HEK293 (cell line): ENCODE results near the gene TRIM9.
"Not testable (repeated sequence)": the region's sequence is repeated elsewhere in the genome, so short reads cannot be mapped to it uniquely, and the experiment has no call there.

Experiments
- CTCF ChIA-PET: fragments of 350-600 bp; formaldehyde crosslinking; extraction: SDS; loops from one replicate; lab custom pipeline; 2021; ENCODE audit warnings: antibody characterized with exemption; lab: Yijun Ruan, JAX
- POLR2A ChIA-PET: fragments of 300-600 bp; formaldehyde crosslinking; extraction: SDS; loops from one replicate; lab custom pipeline; 2020; ENCODE audit warnings: antibody characterized with exemption, inconsistent platforms; lab: Yijun Ruan, JAX
- H3K27ac ChIP-seq: fragments of 200-500 bp; sonication (Bioruptor generic); 2 replicates; pipeline ENCODE4 v1.5.1; 2014; ENCODE audit warnings: low read depth, low read length, control low read depth, inconsistent platforms; ENCODE audit errors: extremely low read depth
- H3K36me3 ChIP-seq, 2 experiments: fragments of 200-500 bp in 1 of 2; sonication (Bioruptor generic) in 1 of 2; 1 replicate in 1 of 2; 2 replicates in 1 of 2; pipeline ENCODE4 v1.5.1; 2014 to 2017; ENCODE audit warnings: inconsistent platforms in 2 of 2, low read length in 2 of 2; ENCODE audit not compliant: control insufficient read depth in 2 of 2, insufficient read depth in 1 of 2
- H3K4me1 ChIP-seq: fragments of 200-500 bp; sonication (Bioruptor generic); 2 replicates; pipeline ENCODE4 v1.5.1; 2014; ENCODE audit warnings: mild to moderate bottlenecking, low read length, inconsistent platforms; ENCODE audit not compliant: control insufficient read depth, insufficient read depth
- H3K4me3 ChIP-seq: 2 replicates; pipeline ENCODE4 v1.5.1; 2011; ENCODE audit warnings: low read depth, mild to moderate bottlenecking, control low read depth, low read length, moderate library complexity
- H3K9me3 ChIP-seq: fragments of 200-500 bp; sonication (Bioruptor generic); 2 replicates; pipeline ENCODE4 v1.5.1; 2014; ENCODE audit warnings: low read depth, low read length, inconsistent platforms; ENCODE audit not compliant: control insufficient read depth, insufficient read depth
- GLIS1 ChIP-seq: fragments of 450-650 bp; formaldehyde crosslinking; IDR thresholded peaks from 2 replicates; pipeline ENCODE4 v1.5.1; 2016; ENCODE audit warnings: missing biosample characterization, missing genetic modification characterization
- IKZF3 ChIP-seq: fragments of 450-650 bp; IDR thresholded peaks from 2 replicates; pipeline ENCODE4 v1.5.0; 2018; ENCODE audit warnings: missing biosample characterization, mild to moderate bottlenecking, missing genetic modification characterization, moderate library complexity
- KLF1 ChIP-seq: fragments of 450-650 bp; formaldehyde crosslinking; IDR thresholded peaks from 2 replicates; pipeline ENCODE4 v1.5.1; 2016; ENCODE audit warnings: missing biosample characterization, missing genetic modification characterization
- WT1 ChIP-seq: fragments of 450-650 bp; formaldehyde crosslinking; IDR thresholded peaks from 2 replicates; pipeline ENCODE4 v1.5.1; 2016; ENCODE audit warnings: missing biosample characterization, missing genetic modification characterization
- ZBTB17 ChIP-seq: fragments of 450-650 bp; formaldehyde crosslinking; IDR thresholded peaks from 2 replicates; pipeline ENCODE4 v1.5.1; 2016; ENCODE audit warnings: missing biosample characterization, missing genetic modification characterization
- ZFP69B ChIP-seq: fragments of 450-650 bp; formaldehyde crosslinking; IDR thresholded peaks from 2 replicates; pipeline ENCODE4 v1.5.1; 2016; ENCODE audit warnings: missing biosample characterization, missing genetic modification characterization
- ZIC2 ChIP-seq: fragments of 450-650 bp; formaldehyde crosslinking; IDR thresholded peaks from 2 replicates; pipeline ENCODE4 v1.5.1; 2016; ENCODE audit warnings: missing biosample characterization, missing genetic modification characterization
- ZNF112 ChIP-seq: fragments of 450-650 bp; formaldehyde crosslinking; IDR thresholded peaks from 2 replicates; pipeline ENCODE4 v1.5.0; 2017; ENCODE audit warnings: missing biosample characterization, missing genetic modification characterization
- ZNF24 ChIP-seq: fragments of 450-650 bp; formaldehyde crosslinking; IDR thresholded peaks from 2 replicates; pipeline ENCODE4 v1.5.1; 2016; ENCODE audit warnings: missing biosample characterization, missing genetic modification characterization
- ZNF366 ChIP-seq: fragments of 450-650 bp; formaldehyde crosslinking; conservative IDR thresholded peaks from 2 replicates; pipeline ENCODE4 v1.5.1; 2016; ENCODE audit warnings: missing biosample characterization, missing genetic modification characterization
- ZNF555 ChIP-seq: fragments of 450-650 bp; formaldehyde crosslinking; conservative IDR thresholded peaks from 2 replicates; pipeline ENCODE4 v1.5.1; 2017; ENCODE audit warnings: missing biosample characterization, mild to moderate bottlenecking, missing genetic modification characterization, inconsistent platforms
- ZNF629 ChIP-seq: fragments of 450-650 bp; formaldehyde crosslinking; IDR thresholded peaks from 2 replicates; pipeline ENCODE4 v1.5.1; 2017; ENCODE audit warnings: missing biosample characterization, missing genetic modification characterization
- ZNF654 ChIP-seq: fragments of 450-650 bp; formaldehyde crosslinking; IDR thresholded peaks from 2 replicates; pipeline ENCODE4 v1.5.1; 2016; ENCODE audit warnings: low read depth, missing biosample characterization, missing genetic modification characterization
- ZNF660 ChIP-seq: fragments of 450-650 bp; IDR thresholded peaks from 2 replicates; pipeline ENCODE4 v1.5.1; 2018; ENCODE audit warnings: missing biosample characterization, mild to moderate bottlenecking, missing genetic modification characterization
- TF ChIP-seq, protein P1 (sequence below): fragments of 450-650 bp; formaldehyde crosslinking; IDR thresholded peaks from 2 replicates; pipeline ENCODE4 v1.5.1; 2016; ENCODE audit warnings: missing biosample characterization, missing genetic modification characterization
- TF ChIP-seq, protein P2 (sequence below): fragments of 450-650 bp; formaldehyde crosslinking; IDR thresholded peaks from 2 replicates; pipeline ENCODE4 v1.5.1; 2016; ENCODE audit warnings: missing biosample characterization, missing genetic modification characterization
- TF ChIP-seq, protein P3 (sequence below): fragments of 450-650 bp; IDR thresholded peaks from 2 replicates; pipeline ENCODE4 v1.5.1; 2018; ENCODE audit warnings: missing biosample characterization, mild to moderate bottlenecking, missing genetic modification characterization

The TRIM9 gene

DNA sequence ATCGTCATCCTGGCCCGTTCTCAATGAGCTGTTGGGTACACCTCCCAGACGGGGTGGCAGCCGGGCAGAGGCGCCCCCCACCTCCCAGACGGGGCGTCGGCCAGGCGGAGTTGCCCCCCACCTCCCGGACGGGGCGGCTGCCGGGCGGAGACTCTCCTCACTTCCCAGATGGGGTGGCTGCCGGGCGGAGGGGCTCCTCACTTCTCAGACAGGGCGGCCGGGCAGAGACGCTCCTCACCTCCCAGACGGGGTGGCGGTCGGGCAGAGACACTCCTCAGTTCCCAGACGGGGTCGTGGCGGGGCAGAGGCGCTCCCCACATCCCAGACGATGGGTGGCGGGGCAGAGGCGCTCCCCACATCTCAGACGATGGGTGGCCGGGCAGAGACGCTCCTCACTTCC lies 138.5 kb downstream of the TRIM9 start:
- CTCF ChIA-PET, result interaction anchor here (0.7 kb wide), 1 partner anchor 299 kb away, joined by 5 read pairs; no protein-coding TSS in a partner anchor
- H3K27ac ChIP-seq, H3K36me3 ChIP-seq, H3K9me3 ChIP-seq, H3K4me1 ChIP-seq, H3K4me3 ChIP-seq, POLR2A ChIA-PET: not testable (repeated sequence)
- TF ChIP-seq KLF1 (tag by site-specific recombination), result peak; percentile 81

DNA sequence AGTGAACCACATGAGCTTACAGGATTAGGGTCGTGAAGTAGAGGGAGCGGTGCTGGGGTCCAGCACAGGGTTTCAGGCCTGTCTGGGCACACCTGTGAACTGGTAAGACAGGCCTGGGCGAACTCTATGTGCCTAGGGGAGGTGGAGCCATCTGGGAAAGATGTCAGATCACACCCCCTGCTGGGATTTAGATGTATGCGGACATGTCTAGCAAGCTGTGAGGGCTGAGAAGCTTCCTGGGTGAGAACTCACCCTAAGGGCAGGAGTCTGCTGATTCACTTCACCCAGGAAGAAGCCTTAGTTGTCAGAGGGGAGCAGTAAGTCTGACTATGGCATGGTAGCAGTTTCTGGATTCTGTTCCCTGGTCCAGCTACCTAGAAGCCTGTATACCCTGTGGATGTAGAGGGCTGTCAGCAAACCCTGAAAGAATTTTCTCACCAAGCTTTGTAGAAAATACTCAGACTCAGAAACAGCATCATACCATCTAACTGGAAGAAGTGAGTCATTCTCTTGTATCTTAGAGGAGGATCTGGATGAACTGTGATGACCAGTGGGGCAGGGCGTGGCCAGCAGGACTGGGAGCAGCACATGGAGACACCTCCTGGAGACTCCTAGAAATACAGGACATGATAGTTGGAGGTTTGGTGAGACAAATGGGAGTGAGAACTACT lies 139.4 kb downstream of the TRIM9 start:
- ChIA-PET CTCF (interaction anchor here (0.6 to 2.5 kb wide), 15 partner anchors 9 to 850 kb away, joined by 3 to 16 read pairs (median 3); partner anchors contain the start of gene PYGL), POLR2A (interaction anchor here (0.6 to 1.2 kb wide), 3 partner anchors 11 to 155 kb away, joined by 3 to 7 read pairs (median 4); partner anchors contain the start of genes PYGL and TRIM9)
- 0 out of 2 replicates have a peak, but pooled peaks have one; percentile 20 for TF ChIP-seq ZNF24 (tag by site-specific recombination)
- peak; percentile 17; the same call in 1 of the 2 replicates for TF ChIP-seq ZIC2 (tag by site-specific recombination)
- TF ChIP-seq ZNF660, result peak; percentile 32; the same call in 1 of the 2 replicates
- TF ChIP-seq WT1, result no peak
- TF ChIP-seq, protein P1, sequence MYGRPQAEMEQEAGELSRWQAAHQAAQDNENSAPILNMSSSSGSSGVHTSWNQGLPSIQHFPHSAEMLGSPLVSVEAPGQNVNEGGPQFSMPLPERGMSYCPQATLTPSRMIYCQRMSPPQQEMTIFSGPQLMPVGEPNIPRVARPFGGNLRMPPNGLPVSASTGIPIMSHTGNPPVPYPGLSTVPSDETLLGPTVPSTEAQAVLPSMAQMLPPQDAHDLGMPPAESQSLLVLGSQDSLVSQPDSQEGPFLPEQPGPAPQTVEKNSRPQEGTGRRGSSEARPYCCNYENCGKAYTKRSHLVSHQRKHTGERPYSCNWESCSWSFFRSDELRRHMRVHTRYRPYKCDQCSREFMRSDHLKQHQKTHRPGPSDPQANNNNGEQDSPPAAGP (tag by site-specific recombination), result 0 out of 2 replicates have a peak, but pooled peaks have one; percentile 16
- no peak for TF ChIP-seq ZFP69B (tag by site-specific recombination)
- TF ChIP-seq, protein P2, sequence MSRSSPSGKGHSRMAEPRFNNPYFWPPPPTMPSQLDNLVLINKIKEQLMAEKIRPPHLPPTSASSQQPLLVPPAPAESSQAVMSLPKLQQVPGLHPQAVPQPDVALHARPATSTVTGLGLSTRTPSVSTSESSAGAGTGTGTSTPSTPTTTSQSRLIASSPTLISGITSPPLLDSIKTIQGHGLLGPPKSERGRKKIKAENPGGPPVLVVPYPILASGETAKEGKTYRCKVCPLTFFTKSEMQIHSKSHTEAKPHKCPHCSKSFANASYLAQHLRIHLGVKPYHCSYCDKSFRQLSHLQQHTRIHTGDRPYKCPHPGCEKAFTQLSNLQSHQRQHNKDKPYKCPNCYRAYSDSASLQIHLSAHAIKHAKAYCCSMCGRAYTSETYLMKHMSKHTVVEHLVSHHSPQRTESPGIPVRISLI (tag by site-specific recombination), result no peak
- peak; percentile 56; the same call in 1 of the 2 replicates for TF ChIP-seq ZNF366
- TF ChIP-seq, protein P3, sequence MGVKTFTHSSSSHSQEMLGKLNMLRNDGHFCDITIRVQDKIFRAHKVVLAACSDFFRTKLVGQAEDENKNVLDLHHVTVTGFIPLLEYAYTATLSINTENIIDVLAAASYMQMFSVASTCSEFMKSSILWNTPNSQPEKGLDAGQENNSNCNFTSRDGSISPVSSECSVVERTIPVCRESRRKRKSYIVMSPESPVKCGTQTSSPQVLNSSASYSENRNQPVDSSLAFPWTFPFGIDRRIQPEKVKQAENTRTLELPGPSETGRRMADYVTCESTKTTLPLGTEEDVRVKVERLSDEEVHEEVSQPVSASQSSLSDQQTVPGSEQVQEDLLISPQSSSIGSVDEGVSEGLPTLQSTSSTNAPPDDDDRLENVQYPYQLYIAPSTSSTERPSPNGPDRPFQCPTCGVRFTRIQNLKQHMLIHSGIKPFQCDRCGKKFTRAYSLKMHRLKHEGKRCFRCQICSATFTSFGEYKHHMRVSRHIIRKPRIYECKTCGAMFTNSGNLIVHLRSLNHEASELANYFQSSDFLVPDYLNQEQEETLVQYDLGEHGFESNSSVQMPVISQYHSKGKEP (tag by site-specific recombination), result no peak
- TF ChIP-seq ZBTB17 (tag by site-specific recombination), result 0 out of 2 replicates have a peak, but pooled peaks have one; percentile 12
- TF ChIP-seq GLIS1 (tag by site-specific recombination), result peak; percentile 76
- TF ChIP-seq ZNF654, result peak; percentile 34; the same call in 1 of the 2 replicates
- TF ChIP-seq ZNF555 (tag by site-specific recombination), result no peak
- 0 out of 2 replicates have a peak, but pooled peaks have one; percentile 25 for TF ChIP-seq IKZF3 (tag by site-specific recombination)
- TF ChIP-seq KLF1 (tag by site-specific recombination), result 0 out of 2 replicates have a peak, but pooled peaks have one; percentile 12
- no peak for TF ChIP-seq ZNF112
- TF ChIP-seq ZNF629 (tag by site-specific recombination), result peak; percentile 29; the same call in 1 of the 2 replicates
- peak overlapping the region; percentile 13; the same call in 1 of the 2 replicates for H3K27ac ChIP-seq
- no peaks in the 10 kb centered on the region for H3K36me3 ChIP-seq
- H3K4me3 ChIP-seq, result no peak overlapping the region
- H3K4me1 ChIP-seq, result peaks cover 6% of the 10 kb centered on the region; the same call in 1 of the 2 replicates
- H3K9me3 ChIP-seq, result no peaks in the 10 kb centered on the region
